CD4-positive, alpha-beta T cell treated with Interleukin-4 for 4 hours (primary cell): ENCODE results near the gene ERMP1.
"Not testable (repeated sequence)": the region's sequence is repeated elsewhere in the genome, so short reads cannot be mapped to it uniquely, and the experiment has no call there.

Experiments
- DNase-seq: peaks from one replicate; pipeline ENCODE4 v3.0.0-alpha.2; 2020

The ERMP1 gene

DNA sequence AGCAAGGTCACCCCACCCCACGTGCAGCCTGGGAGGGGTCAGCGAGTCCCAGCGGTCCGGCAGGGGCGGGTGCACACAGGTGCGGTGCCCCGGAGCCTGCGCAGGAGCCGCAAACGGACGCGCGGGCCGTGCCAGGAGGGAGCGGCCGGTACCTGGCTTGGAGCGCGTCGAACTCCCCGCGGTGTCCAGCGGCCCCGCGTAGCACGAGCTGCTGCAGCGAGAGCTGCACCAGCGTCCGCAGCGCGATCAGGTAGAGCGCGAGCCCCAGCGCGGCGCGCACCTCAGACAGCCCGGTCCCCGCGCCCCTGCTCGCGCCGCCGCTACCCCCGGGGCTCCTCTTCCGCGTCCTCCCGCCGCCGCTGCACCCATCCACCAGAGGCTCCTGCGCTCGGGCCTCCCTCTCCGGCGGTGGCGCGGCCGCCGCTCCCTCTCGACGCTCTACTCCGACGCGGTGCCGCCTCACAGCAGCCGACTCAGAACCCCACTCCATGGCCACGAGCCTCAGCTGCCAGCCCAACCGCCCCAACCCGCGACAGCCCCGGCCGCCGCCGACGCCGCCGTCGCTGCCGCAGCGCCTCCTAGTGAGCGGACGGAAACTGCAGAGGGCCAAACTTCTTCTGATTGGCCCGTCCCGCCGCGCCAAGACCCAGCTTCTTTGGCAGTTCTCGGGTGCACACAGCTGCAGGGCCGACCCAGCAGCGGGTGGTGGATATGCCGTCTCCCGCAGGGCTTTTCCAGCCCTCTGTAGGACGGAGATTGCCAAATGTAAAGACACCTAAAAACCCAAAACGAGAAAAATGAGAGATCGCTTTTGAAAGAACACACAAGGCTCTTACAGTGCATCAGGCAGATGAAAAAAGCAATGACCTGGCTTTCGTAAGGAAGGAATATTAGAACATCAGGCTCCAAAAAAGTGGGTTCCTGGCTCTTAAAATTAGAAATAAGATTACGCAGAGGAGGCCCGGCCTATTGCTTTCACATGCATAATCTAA, at the start of gene ERMP1:
TSS of gene ERMP1 (minus strand) at position 580 of the 992 bp plus-strand sequence. CDS start at position 490, 90 bp downstream.
- DNase-seq = peak; percentile 89

- DNase-seq = not testable (repeated sequence)
Measured at GRCh38 chr9:5882244-5883012, 49.5 kb upstream of the ERMP1 start.

DNA sequence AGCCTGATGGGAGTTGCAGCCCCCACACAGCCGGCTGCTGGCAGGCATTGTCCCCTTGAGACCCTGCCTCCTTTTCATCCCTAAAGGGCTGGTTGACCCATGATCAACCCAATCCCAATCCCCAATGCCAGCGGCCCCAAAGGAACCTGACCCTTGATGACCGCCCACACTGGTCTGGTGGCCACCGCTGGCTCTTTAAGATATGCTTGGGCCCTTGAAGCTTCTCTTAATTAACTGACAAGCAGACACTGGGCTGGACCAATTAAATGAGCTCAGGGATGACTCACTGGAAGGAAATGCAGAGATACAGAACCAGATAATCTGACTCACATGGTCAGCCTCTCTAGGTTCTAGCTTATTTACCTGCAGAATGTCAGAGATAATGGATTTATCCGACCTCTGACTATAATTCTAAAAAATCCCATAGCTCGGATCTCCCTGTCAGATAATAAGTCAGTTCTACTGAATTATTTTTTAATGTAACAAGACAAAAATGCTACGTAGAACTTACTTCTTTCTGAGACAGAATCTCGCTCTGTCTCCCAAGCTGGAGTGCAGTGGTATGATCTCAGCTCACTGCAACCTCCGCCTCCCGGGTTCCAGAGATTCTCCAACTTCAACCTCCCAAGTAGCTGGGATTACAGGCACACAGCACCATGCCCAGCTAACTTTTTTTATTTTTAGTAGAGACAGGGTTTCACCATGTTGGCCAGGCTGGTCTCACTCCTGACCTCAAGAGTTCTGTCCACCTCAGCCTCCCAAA, 46.7 kb upstream of the ERMP1 start:
- peak; percentile 8 for DNase-seq

DNA sequence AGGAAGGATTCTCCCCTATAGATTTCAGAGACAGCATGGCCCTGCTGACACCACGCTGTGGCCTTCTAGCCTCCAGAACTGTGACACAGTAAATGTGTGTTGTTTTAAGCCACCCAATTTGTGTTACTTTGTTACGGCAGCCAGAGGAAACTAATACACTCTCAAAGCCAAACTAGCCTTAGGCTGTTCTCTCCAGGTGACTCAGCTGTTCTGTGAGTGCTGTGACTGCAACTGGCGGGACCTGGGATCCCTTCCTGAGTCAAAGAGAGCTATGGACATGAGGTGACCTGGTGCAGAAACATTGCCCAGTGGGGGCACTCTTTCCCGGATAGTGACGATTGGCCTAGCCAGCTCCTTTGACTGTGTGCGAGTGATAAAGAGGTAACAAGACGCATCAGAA, 43.8 kb upstream of the ERMP1 start:
- DNase-seq = no peak

GRCh38 chr9:5876026-5876425, 43.1 kb upstream of the ERMP1 start:
- DNase-seq = no peak

DNA sequence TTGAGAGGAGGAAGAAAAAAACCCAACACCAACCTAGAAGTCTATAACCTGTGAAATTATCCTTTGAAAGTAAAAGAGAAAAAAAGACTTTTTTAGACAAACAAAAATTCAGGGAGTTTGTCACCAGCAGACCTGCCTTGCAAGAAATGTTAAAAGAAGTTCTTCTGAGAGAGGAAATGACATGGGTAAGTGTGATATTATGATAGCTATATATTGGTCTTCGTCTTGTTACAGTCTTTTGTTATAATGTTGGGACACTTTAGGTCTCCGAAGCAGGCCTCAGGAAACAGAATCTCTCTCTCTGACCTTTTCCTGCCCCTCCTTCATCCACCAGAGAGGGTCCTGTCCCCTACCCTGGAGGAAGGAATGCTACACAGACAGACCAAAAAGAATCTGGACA, 41.1 kb upstream of the ERMP1 start:
- DNase-seq = no peak

GRCh38 chr9:5873439-5873838, 40.5 kb upstream of the ERMP1 start:
- no peak for DNase-seq

DNA sequence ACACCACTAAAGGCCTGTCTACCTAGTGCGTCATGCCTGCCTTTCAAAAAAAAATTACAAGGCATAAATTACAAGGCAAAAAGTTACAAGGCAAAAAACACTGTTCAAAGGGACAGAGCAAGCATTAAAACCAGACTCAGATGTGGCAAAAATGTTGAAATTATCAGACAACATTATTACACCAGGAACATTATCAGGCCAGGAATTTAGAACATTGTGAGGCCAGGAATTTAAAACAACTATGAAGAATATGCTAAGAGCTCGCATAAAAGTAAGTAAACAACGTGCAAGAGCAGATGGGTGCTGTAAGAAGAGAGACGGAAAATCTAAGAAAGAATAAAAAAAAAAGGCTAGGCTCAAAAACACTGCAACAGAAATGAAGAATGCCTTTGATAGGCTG, 39.6 kb upstream of the ERMP1 start:
- no peak for DNase-seq

DNA sequence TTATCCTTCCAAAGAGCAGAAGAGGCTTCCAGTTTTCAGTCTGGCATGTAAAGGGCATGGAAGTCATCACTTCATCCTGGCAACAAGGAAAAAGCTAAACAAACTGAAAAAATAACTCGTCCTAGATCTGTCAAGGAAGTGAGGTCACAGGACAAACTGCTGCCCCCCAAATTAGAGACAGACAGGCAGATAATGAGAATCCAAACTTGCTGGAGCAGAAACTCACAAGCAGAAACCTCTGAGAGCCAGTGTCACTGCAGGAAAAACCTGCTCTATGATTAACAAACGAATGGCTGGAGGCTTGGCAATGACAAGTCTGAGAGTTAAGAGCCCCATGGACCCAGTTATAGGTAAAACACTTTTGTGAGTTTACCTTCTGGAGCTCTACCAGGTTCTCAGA, 38.9 kb upstream of the ERMP1 start:
- no peak for DNase-seq

- DNase-seq = no peak
Measured at GRCh38 chr9:5870691-5871090, 37.8 kb upstream of the ERMP1 start.

DNA sequence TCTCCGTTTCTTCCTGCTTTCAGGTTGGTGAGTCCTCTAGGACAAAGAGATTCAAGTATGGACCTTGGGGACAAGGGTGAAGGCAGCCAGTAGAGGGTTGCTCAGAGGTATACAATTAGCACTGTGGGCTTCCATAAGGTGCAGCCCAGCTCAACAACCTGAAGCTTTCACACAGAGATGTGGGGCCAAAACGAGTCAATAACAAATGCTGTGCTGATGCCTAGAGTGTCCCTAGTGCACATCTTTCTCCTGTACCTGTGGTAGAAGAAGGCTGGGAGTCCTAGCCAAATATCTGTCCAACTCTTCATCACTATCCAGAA, 37.1 kb upstream of the ERMP1 start:
- no peak for DNase-seq

DNA sequence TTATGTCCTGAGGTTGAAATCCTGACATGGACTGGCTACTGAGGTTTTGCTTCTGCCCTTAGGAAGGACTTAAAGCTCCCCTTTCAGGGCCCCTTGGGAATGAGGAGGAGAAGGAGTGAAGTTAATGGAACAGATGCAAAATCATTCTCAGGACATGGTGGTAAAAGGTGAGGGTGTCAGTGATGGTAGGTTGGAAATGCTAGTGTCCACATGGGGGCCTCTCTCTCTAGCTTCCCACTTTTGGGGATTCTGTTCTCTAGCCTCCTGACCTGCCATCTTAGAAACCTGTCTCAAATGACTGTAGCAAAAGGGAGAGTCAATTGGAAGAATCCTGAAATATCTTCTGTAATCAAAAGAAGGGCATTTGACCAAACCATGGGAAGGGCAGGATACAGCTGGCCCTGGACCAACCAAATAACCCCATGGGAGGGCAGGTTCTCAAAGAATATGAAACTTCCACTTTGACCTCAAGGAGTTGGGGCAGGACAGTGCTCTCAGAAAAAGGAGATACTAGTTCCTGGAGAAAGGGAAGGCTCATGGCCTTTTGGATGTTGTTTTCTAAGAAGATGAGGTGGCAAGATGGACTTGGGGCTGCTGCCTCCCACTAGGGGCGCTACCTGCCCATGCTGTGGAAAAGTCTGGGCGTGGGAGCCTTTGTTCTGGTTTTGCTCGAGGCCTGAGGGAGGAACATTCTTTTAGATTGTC, 36.5 kb upstream of the ERMP1 start:
- peak; percentile 11 for DNase-seq

- DNase-seq = no peak
Measured at GRCh38 chr9:5868235-5868634, 35.3 kb upstream of the ERMP1 start.

- no peak for DNase-seq
Measured at GRCh38 chr9:5866685-5867084, 33.8 kb upstream of the ERMP1 start.

GRCh38 chr9:5866272-5866671, 33.4 kb upstream of the ERMP1 start:
- no peak for DNase-seq

DNA sequence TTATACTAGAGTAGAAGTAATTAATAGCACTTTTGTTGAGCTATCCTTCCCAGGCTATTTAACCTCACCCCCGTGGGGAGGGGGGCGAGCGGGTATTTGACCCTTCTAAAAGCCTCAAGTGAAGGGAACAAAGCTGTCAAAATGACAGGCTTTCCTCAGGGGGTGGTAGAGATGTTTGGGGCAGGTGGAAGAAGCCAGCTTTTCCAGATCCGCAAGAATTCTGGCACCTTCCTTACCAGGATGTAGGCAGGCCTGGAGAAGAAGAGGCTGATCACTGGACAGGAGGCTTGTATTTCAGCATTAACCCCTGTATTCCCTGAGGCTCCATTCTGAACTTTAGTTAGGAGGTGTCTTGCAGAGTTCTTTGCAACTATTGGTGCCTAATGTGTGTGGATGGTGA, 31.5 kb upstream of the ERMP1 start:
- DNase-seq = no peak

DNA sequence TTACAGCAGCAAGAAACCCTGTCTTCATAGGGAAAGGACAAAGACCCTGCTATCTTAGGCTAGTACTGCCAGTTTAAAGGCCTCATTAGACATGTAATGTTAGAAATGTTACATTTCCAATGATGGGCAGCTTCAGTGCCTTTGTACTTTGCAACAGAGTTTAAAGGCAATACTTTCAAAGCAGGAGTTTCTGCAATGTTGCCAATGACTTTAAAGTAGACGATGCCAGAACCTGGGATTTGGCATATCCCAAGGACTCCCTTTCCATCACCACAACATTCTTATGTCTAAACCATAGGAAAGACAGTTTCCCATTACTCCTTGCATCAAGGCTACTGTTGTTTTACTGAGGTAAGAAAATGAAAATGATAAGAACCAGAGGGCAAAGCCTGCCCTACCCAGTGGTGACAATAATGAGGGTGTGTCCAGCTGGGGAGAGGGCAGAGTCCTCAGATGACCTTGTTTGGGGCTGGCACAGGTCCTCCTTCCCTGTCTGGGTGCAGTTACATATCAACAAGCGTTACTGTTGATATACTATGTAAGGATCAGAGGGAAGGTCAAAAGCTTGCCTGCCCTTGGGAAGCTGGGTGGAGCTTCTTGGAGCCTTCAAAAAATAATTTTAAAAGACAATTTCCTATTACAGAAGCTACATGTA, 30.3 kb upstream of the ERMP1 start:
- DNase-seq = no peak

DNA sequence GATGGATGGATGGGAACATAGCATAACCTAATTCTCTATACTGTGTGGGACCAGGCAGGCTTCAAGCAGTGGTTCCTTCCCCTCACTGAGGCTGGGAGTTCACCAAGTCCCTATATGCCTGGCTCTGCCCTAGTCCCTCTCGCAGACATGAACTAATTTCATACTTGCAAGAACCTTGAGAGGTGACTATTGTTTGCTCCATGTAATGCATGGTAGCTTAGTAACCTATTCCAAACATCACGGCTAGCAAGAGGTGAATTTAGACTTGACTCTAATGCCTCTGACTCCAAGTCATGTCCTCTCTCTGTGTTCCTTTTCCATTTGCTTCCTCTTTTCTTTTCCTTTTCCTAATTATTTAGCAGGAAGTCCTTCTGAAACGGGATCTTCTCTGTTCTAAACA, 25.9 kb upstream of the ERMP1 start:
- DNase-seq = no peak

- no peak for DNase-seq
Measured at GRCh38 chr9:5857928-5858327, 25.0 kb upstream of the ERMP1 start.

- no peak for DNase-seq
Measured at GRCh38 chr9:5854063-5854790, 21.3 kb upstream of the ERMP1 start.

GRCh38 chr9:5853617-5854016, 20.7 kb upstream of the ERMP1 start:
- no peak for DNase-seq
